ENCODE measurements around the gene MAG. TPM values are rescaled to one million over a fixed set of nuclear protein-coding genes. Genes with fewer than 3 reads are reported as not detected.
A peak's percentile ranks its signal among the peaks of the same experiment; 100 is the strongest.

MAG gene
- total RNA-seq, 1 donor from 2014 or later, result not detected

GRCh38 chr19:35249146-35249847, 42.7 kb upstream of the MAG start:
- H3K36me3 Mint-ChIP-seq (ENCODE audit: low read depth, unreplicated experiment), result peaks cover 8% of the 10 kb centered on the region
- H3K4me1 Mint-ChIP-seq (ENCODE audit: unreplicated experiment), result peaks cover 22% of the 10 kb centered on the region
- peaks cover 15% of the 10 kb centered on the region for H3K27me3 Mint-ChIP-seq (ENCODE audit: unreplicated experiment)
- DNase-seq (ENCODE audit: low spot score), result no peak
- peak overlapping the region; percentile 64 for H3K27ac Mint-ChIP-seq (ENCODE audit: unreplicated experiment)
- peak overlapping the region; percentile 96 for H3K4me3 Mint-ChIP-seq (ENCODE audit: unreplicated experiment)
- TF ChIP-seq CTCF (IDR thresholded peaks at IDR 0.05; ENCODE audit: unreplicated experiment), result no peak
- H3K9me3 Mint-ChIP-seq (ENCODE audit: unreplicated experiment), result no peaks in the 10 kb centered on the region

- no peak for DNase-seq (ENCODE audit: low spot score)
- H3K27me3 Mint-ChIP-seq (ENCODE audit: unreplicated experiment), result peaks cover 17% of the 10 kb centered on the region
- TF ChIP-seq CTCF (IDR thresholded peaks at IDR 0.05; ENCODE audit: unreplicated experiment), result no peak
- no peaks in the 10 kb centered on the region for H3K9me3 Mint-ChIP-seq (ENCODE audit: unreplicated experiment)
- peak overlapping the region; percentile 96 for H3K4me3 Mint-ChIP-seq (ENCODE audit: unreplicated experiment)
- H3K4me1 Mint-ChIP-seq (ENCODE audit: unreplicated experiment), result peaks cover 29% of the 10 kb centered on the region
- peaks cover 15% of the 10 kb centered on the region for H3K36me3 Mint-ChIP-seq (ENCODE audit: low read depth, unreplicated experiment)
- no peak overlapping the region for H3K27ac Mint-ChIP-seq (ENCODE audit: unreplicated experiment)
These were observed 41.9 kb upstream of the MAG start for GRCh38 chr19:35249848-35250711.

GRCh38 chr19:35251456-35251855, 40.5 kb upstream of the MAG start:
- no peak for DNase-seq (ENCODE audit: low spot score)
- H3K9me3 Mint-ChIP-seq (ENCODE audit: unreplicated experiment), result no peaks in the 10 kb centered on the region

GRCh38 chr19:35253316-35254286, 38.4 kb upstream of the MAG start:
- Mint-ChIP-seq H3K4me1 (ENCODE audit: unreplicated experiment) (peaks cover 50% of the 10 kb centered on the region), H3K4me3 (ENCODE audit: unreplicated experiment) (peak overlapping the region; percentile 69), H3K27me3 (ENCODE audit: unreplicated experiment) (peaks cover 20% of the 10 kb centered on the region), H3K36me3 (ENCODE audit: low read depth, unreplicated experiment) (peaks cover 23% of the 10 kb centered on the region), H3K9me3 (ENCODE audit: unreplicated experiment) (no peaks in the 10 kb centered on the region), H3K27ac (ENCODE audit: unreplicated experiment) (peak overlapping the region; percentile 87)
- no peak for TF ChIP-seq CTCF (IDR thresholded peaks at IDR 0.05; ENCODE audit: unreplicated experiment)
- DNase-seq (ENCODE audit: low spot score), result peak; percentile 25

More at GRCh38 chr19:35251456-35251855, 40.5 kb upstream of the MAG start:
- Mint-ChIP-seq H3K4me3 (ENCODE audit: unreplicated experiment) (no peak overlapping the region), H3K27ac (ENCODE audit: unreplicated experiment) (no peak overlapping the region), H3K27me3 (ENCODE audit: unreplicated experiment) (peaks cover 22% of the 10 kb centered on the region), H3K36me3 (ENCODE audit: low read depth, unreplicated experiment) (peaks cover 22% of the 10 kb centered on the region), H3K4me1 (ENCODE audit: unreplicated experiment) (peaks cover 37% of the 10 kb centered on the region)
- TF ChIP-seq CTCF (IDR thresholded peaks at IDR 0.05; ENCODE audit: unreplicated experiment), result no peak
